ENCODE results near the gene CCNL1.
"Not testable (repeated sequence)": the region's sequence is repeated elsewhere in the genome, so short reads cannot be mapped to it uniquely, and the experiment has no call there.

The CCNL1 gene

GRCh38 chr3:157159762-157160657 lies at the start of gene CCNL1:
Gene CCNL1, minus strand, starts transcription at chr3:157160147. Its CDS starts 53 bp downstream, at chr3:157160094.
- TF ChIP-seq CTCF (IDR thresholded peaks at IDR 0.05): no peak
- DNase-seq (ENCODE audit: low spot score): peak; percentile 98
- Histone ChIP-seq H3K4me3 (peak within 1 kb of the TSS; percentile 95), H3K27ac (peak within 1 kb of the TSS; percentile 100)

DNA sequence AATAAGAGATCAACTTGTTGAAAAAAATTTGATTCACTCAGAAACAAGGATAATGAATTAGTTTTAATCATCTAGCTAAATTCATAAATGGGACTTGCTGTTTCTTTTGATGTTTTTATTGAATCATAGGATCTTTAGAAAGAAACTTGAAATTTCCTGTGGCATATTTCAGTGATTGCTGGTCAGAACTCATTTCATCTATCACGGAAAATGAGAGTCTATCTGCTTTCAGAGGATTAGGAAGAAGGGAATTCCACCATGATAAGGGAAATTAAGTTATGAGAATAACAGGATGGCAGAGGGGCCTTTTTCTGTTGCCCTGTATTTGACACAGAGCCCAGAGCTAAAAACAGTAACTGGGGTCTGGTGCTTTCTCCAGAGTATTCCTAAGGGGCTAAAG lies 44.9 kb upstream of the CCNL1 start:
- no peak for DNase-seq (ENCODE audit: low spot score)
- TF ChIP-seq CTCF (IDR thresholded peaks at IDR 0.05): no peak
- no peak overlapping the region for H3K4me3 ChIP-seq
- H3K27ac ChIP-seq: no peak overlapping the region

- TF ChIP-seq CTCF (IDR thresholded peaks at IDR 0.05): no peak
- Histone ChIP-seq H3K4me3 (no peak overlapping the region), H3K27ac (no peak overlapping the region)
- DNase-seq (ENCODE audit: low spot score): no peak
Observed at GRCh38 chr3:157204431-157204830, 44.5 kb upstream of the CCNL1 start.

- Histone ChIP-seq H3K27ac (no peak overlapping the region), H3K4me3 (no peak overlapping the region)
- peak; percentile 15 for TF ChIP-seq CTCF (IDR thresholded peaks at IDR 0.05)
- no peak for DNase-seq (ENCODE audit: low spot score)
Observed at GRCh38 chr3:157201648-157202278, 41.8 kb upstream of the CCNL1 start.

DNA sequence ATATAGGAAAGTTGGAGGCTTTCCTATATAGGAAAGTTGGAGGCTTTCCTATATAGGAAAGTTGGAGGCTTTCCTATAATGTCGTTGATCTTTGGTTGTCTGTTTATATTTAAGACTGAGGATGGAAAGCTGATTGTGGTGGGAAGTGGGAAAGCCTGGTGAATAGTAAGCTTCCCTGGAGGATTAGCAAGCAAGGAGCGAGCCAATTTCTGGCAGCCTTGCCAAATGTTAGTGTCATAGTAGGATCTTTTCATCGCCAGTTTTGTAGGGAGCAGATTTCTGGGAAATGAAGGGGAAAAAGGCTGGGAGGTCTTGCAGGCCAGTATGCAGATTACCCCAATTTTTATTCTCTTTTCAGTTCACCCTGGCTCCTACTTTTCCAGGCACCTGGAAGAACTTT lies 39.9 kb upstream of the CCNL1 start:
- TF ChIP-seq CTCF (IDR thresholded peaks at IDR 0.05): no peak
- H3K4me3 ChIP-seq: no peak overlapping the region
- no peak for DNase-seq (ENCODE audit: low spot score)
- no peak overlapping the region for H3K27ac ChIP-seq

DNA sequence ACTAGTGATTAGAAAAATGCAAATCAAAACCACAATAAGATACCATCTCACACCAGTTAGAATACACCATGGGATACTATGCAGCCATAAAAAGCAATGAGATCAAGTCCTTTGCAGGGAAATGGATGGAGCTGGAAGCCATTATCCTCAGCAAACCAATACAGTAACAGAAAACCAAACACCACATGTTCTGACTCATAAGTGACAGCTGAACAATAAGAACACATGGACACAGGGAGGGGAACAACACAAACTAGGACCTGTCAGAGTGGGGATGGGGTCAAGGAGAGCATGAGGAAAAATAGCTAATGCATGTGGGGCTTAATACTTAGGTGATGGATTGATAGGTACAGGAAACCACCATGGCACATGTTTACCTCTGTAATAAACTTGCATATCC lies 36.0 kb upstream of the CCNL1 start:
- H3K4me3 ChIP-seq: no peak overlapping the region
- no peak overlapping the region for H3K27ac ChIP-seq
- no peak for DNase-seq (ENCODE audit: low spot score)
- no peak for TF ChIP-seq CTCF (IDR thresholded peaks at IDR 0.05)

GRCh38 chr3:157191149-157191548 lies 31.2 kb upstream of the CCNL1 start:
- H3K27ac ChIP-seq; DNase-seq (ENCODE audit: low spot score); H3K4me3 ChIP-seq: not testable (repeated sequence)

Measured in coronary artery (tissue), 2 donors.